ENCODE results near the gene SSBP2.
"Not testable (repeated sequence)": the region's sequence is repeated elsewhere in the genome, so short reads cannot be mapped to it uniquely, and the experiment has no call there.

DNA sequence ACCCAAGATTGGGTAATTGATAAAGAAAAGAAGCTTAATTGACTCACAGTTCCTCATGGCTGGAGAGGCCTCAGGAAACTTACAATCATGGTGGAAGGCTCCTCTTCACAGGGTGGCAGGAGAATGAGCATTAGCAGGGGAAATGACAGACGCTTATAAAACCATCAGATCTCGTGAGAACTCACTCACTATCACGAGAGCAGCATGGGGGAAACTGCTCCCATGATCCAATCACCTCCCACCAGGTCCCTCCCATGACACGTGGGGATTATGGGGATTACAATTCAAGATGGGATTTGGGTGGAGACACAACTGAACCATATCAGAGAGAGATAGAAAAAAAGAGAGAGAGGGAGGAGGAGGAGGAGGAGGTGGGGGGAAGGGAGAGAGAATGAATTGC, 343.1 kb downstream of the SSBP2 start:
- not testable (repeated sequence) for TF ChIP-seq NRF1 (IDR thresholded peaks at IDR 0.05; ENCODE audit: low read depth, low read length); BRCA1 (IDR thresholded peaks at IDR 0.05; ENCODE audit: low read depth, low read length); POLR2AphosphoS5 (IDR thresholded peaks at IDR 0.05; ENCODE audit: low read depth, low read length); GABPA (IDR thresholded peaks at IDR 0.05; ENCODE audit: borderline replicate concordance, insufficient read depth, low read length)
- TF ChIP-seq, protein P1, sequence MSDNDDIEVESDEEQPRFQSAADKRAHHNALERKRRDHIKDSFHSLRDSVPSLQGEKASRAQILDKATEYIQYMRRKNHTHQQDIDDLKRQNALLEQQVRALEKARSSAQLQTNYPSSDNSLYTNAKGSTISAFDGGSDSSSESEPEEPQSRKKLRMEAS (IDR thresholded peaks at IDR 0.05), result not testable (repeated sequence)
- TF ChIP-seq, protein P2, sequence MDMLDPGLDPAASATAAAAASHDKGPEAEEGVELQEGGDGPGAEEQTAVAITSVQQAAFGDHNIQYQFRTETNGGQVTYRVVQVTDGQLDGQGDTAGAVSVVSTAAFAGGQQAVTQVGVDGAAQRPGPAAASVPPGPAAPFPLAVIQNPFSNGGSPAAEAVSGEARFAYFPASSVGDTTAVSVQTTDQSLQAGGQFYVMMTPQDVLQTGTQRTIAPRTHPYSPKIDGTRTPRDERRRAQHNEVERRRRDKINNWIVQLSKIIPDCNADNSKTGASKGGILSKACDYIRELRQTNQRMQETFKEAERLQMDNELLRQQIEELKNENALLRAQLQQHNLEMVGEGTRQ (IDR thresholded peaks at IDR 0.05; ENCODE audit: low read length), result not testable (repeated sequence)
- TF ChIP-seq, protein P3, sequence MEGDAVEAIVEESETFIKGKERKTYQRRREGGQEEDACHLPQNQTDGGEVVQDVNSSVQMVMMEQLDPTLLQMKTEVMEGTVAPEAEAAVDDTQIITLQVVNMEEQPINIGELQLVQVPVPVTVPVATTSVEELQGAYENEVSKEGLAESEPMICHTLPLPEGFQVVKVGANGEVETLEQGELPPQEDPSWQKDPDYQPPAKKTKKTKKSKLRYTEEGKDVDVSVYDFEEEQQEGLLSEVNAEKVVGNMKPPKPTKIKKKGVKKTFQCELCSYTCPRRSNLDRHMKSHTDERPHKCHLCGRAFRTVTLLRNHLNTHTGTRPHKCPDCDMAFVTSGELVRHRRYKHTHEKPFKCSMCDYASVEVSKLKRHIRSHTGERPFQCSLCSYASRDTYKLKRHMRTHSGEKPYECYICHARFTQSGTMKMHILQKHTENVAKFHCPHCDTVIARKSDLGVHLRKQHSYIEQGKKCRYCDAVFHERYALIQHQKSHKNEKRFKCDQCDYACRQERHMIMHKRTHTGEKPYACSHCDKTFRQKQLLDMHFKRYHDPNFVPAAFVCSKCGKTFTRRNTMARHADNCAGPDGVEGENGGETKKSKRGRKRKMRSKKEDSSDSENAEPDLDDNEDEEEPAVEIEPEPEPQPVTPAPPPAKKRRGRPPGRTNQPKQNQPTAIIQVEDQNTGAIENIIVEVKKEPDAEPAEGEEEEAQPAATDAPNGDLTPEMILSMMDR (IDR thresholded peaks at IDR 0.05; ENCODE audit: control extremely low read depth in 1 of 3, insufficient read depth in 1 of 3, low read depth in 1 of 3, low read length in 3 of 3), result not testable (repeated sequence)
